ENCODE measurements around the gene SAMMSON.

DNA sequence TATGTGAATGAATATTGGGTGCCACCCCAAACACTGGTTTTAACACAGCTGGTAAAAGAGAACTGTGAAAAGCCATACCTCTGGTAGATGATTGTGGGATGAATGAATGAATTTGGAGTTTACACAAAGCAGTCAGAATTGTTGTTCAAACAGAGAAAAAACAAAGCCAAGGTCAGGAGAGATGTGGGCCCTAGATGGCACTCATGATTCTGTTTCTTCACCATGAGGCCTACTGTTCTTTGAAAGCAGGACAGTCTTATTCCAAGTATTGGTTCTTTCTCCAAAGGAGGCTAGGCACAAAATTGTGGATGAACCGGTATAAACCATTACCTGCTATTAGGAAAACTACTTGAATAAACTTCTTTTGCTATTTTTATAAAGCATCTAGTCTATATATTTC, 97.6 kb downstream of the SAMMSON start:
- TF ChIP-seq, protein P1, sequence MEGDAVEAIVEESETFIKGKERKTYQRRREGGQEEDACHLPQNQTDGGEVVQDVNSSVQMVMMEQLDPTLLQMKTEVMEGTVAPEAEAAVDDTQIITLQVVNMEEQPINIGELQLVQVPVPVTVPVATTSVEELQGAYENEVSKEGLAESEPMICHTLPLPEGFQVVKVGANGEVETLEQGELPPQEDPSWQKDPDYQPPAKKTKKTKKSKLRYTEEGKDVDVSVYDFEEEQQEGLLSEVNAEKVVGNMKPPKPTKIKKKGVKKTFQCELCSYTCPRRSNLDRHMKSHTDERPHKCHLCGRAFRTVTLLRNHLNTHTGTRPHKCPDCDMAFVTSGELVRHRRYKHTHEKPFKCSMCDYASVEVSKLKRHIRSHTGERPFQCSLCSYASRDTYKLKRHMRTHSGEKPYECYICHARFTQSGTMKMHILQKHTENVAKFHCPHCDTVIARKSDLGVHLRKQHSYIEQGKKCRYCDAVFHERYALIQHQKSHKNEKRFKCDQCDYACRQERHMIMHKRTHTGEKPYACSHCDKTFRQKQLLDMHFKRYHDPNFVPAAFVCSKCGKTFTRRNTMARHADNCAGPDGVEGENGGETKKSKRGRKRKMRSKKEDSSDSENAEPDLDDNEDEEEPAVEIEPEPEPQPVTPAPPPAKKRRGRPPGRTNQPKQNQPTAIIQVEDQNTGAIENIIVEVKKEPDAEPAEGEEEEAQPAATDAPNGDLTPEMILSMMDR (IDR thresholded peaks at IDR 0.05; ENCODE audit: low read depth, low read length): 0 out of 2 replicates have a peak, but pooled peaks have one; percentile 22
- no peak for TF ChIP-seq EZH2phosphoT487 (IDR thresholded peaks at IDR 0.05; ENCODE audit: low read depth)

Measured in OCI-LY3 (cell line).